Right ventricle myocardium inferior (tissue), 1 donor: ENCODE data around the gene TRAFD1. TPM values are rescaled to one million over a fixed set of nuclear protein-coding genes. Genes with fewer than 3 reads are reported as not detected.

Experiments used
- ATAC-seq: fragments of 200-7000 bp; cut with Tn5 transposase; one replicate; pipeline ENCODE4 v1.9.1; 2020; ENCODE audit warnings: mild to moderate bottlenecking, moderate library complexity
- DNase-seq: peaks from one replicate; pipeline ENCODE4 v3.0.0; 2021; ENCODE audit errors: missing footprints
- intact Hi-C: fragments of 100-400 bp; cut with DNase I; formaldehyde crosslinking; loops from one replicate; pipeline ENCODE4 v1.11.0; 2022
- total RNA-seq: library from RNA; stranded (reverse); fragmentation: NEBNext Ultra II Directional; extraction: Animal tissue kit (Norgen Biotek cat#: 25700); gene quantifications from one replicate; pipeline ENCODE4 v1.2.1, GENCODE V29; 2021
- donor health status: DM: no; HTN: yes; CAD: no; lungs with severe emphysema.

The TRAFD1 gene
- total RNA-seq, 1 donor from 2014 or later, result 20.7 TPM

- intact Hi-C loops, result no loop called here
- no peak for DNase-seq
Observed at GRCh38 chr12:112169161-112169872, 44.0 kb downstream of the TRAFD1 start.

GRCh38 chr12:112169966-112170365 is 44.6 kb downstream of the TRAFD1 start:
- intact Hi-C loops, result no loop called here
- ATAC-seq (no peak), DNase-seq (no peak)

More at GRCh38 chr12:112169161-112169872, 44.0 kb downstream of the TRAFD1 start:
- ATAC-seq, result no peak

- ATAC-seq (no peak), DNase-seq (no peak)
Observed at GRCh38 chr12:112170376-112170775, 45.0 kb downstream of the TRAFD1 start.

GRCh38 chr12:112170971-112171596 is 45.7 kb downstream of the TRAFD1 start:
- DNase-seq, result no peak
- ATAC-seq, result no peak
- intact Hi-C loops, result no loop called here

More at GRCh38 chr12:112170376-112170775, 45.0 kb downstream of the TRAFD1 start:
- intact Hi-C loops, result no loop called here

GRCh38 chr12:112172556-112173324 is 47.4 kb downstream of the TRAFD1 start:
- ATAC-seq, result no peak
- intact Hi-C loops, result no loop called here
- no peak for DNase-seq

- intact Hi-C loops, result no loop called here
- DNase-seq, result no peak
- no peak for ATAC-seq
Observed at GRCh38 chr12:112175361-112176155, 50.2 kb downstream of the TRAFD1 start.

- ATAC-seq (no peak), DNase-seq (no peak)
- intact Hi-C loops, result no loop called here
Observed at GRCh38 chr12:112176321-112177010, 51.1 kb downstream of the TRAFD1 start.

- intact Hi-C loops, result no loop called here
- ATAC-seq (no peak), DNase-seq (no peak)
Observed at GRCh38 chr12:112178796-112179195, 53.4 kb downstream of the TRAFD1 start.

- DNase-seq (no peak), ATAC-seq (no peak)
- intact Hi-C loops, result no loop called here
Observed at GRCh38 chr12:112179341-112179740, 54.0 kb downstream of the TRAFD1 start.

- intact Hi-C loops, result no loop called here
- DNase-seq (no peak), ATAC-seq (no peak)
Observed at GRCh38 chr12:112179916-112180315, 54.6 kb downstream of the TRAFD1 start.

- intact Hi-C loops, result no loop called here
- no peak for ATAC-seq
Observed at GRCh38 chr12:112180422-112180821, 55.1 kb downstream of the TRAFD1 start.

GRCh38 chr12:112182499-112182898 is 57.1 kb downstream of the TRAFD1 start:
- no peak for DNase-seq
- intact Hi-C loops, result no loop called here
- no peak for ATAC-seq

More at GRCh38 chr12:112180422-112180821, 55.1 kb downstream of the TRAFD1 start:
- no peak for DNase-seq

GRCh38 chr12:112183141-112184021 is 58.0 kb downstream of the TRAFD1 start:
- intact Hi-C loops, result no loop called here
- DNase-seq (no peak), ATAC-seq (no peak)

GRCh38 chr12:112184056-112184887 is 58.9 kb downstream of the TRAFD1 start:
- no peak for DNase-seq
- no peak for ATAC-seq
- intact Hi-C loops, result no loop called here

GRCh38 chr12:112185093-112185923 is 59.9 kb downstream of the TRAFD1 start:
- ATAC-seq, result no peak
- intact Hi-C loops, result no loop called here
- DNase-seq, result no peak
